ENCODE measurements around the gene ING5.
"Not testable (repeated sequence)": the region's sequence is repeated elsewhere in the genome, so short reads cannot be mapped to it uniquely, and the experiment has no call there.

- TF ChIP-seq JUN (IDR thresholded peaks at IDR 0.05; ENCODE audit: borderline replicate concordance, insufficient read depth, insufficient read length, low read depth); POLR2A (IDR thresholded peaks at IDR 0.05; ENCODE audit: low read depth, low read length); EZH2 (IDR thresholded peaks at IDR 0.05; ENCODE audit: borderline replicate concordance, low read depth, low read length, severe bottlenecking); CTCF (IDR thresholded peaks at IDR 0.05; ENCODE audit: extremely low read depth in 1 of 2, insufficient read depth in 1 of 2, low read depth in 1 of 2, low read length in 2 of 2): not testable (repeated sequence)
Measured at GRCh38 chr2:241759893-241760292, 58.1 kb downstream of the ING5 start.

All from endothelial cell of umbilical vein (primary cell).